NCI-H226 (cell line): ENCODE measurements around the gene AKAP13.

Experiments
- DNase-seq: peaks from one replicate; pipeline ENCODE4 v3.0.0-alpha.2; 2015

Gene AKAP13

GRCh38 chr15:85445361-85445760, 65.0 kb downstream of the AKAP13 start:
- no peak for DNase-seq

DNA sequence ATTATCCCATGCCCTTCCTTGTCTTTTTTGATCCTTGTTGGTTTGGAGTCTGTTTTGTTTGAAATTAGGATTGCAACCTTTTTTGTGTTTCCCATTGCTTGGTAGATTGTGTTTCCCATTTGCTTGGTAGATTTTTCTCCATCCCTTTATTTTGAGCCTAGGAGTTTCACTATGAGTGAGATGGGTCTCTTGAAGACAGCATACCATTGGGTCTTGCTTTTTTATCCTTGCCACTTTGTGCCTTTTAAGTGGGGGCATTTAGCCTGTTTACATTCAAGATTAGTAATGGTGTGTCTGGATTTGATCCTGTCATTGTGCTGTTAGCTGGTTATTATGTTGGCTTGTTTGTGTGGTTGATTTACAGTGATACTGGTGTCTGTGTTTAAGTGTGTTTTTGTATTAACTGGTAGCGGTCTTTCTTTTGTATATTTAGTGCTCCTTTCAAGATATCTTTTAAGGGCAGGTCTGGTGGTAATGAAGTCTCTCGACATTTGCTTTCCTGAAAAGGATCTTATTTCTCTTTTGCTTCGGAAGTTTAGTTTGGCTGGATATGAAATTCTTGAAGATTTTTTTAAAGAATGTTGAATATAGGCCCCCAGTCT, 70.8 kb downstream of the AKAP13 start:
- no peak for DNase-seq

GRCh38 chr15:85452436-85452835, 72.0 kb downstream of the AKAP13 start:
- DNase-seq: no peak

DNA sequence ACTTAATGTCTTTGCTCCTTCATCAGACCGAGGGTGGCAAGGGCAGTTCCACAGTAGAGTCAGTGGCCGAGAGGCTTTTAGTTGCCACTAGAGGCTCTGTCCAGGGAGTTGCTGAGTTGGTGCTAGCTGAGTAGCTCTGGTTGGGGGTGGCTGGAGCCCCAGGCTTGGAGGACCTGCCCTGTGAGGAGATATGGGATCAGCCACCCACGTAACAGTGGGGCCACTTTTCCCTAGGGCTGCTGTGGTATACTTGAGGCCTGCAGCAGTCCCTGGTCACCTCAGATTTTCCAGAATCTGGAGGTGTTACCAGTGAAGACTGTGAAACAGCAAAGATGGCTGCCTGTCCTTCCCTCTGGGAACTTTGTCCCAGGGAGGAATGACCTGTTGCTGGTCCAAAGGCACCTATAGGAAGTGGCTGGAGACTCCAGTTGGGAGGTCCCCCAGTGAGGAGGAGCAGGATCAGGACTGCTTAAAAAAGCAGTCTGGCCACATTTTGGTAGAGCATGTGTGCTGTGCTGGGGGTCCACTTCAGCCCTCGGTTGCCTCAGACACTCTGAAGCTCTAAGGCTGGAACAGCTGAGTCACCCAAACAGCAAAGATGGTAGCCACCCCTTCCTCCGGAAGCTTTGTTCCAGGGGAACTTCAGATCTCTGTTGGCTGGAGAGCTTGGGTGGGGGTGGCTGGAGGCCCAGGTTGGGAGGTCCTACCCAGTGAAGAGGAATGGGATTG, 72.9 kb downstream of the AKAP13 start:
- DNase-seq: no peak

- DNase-seq: no peak
Measured at GRCh38 chr15:85454403-85454802, 74.0 kb downstream of the AKAP13 start.

DNA sequence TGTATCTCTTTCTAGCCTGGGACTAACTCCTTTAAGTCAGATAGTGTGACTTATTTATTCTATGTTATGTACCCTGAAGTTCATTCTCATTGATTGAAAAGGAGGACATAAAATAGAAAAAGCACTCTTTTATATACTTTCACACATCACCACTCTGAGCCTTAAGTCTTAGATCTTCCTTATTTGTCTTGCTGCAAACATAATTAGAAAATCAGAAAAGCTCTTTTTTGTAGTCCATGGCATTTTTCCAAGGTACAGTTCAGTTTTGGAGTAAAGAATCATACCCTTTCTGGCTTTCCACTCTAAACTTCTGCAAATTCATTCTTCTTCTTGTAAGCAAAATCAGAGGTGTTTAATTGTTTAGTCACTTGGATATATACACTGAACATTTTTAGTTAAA, 75.5 kb downstream of the AKAP13 start:
- DNase-seq: no peak

- no peak for DNase-seq
Measured at GRCh38 chr15:85456798-85457197, 76.4 kb downstream of the AKAP13 start.

DNA sequence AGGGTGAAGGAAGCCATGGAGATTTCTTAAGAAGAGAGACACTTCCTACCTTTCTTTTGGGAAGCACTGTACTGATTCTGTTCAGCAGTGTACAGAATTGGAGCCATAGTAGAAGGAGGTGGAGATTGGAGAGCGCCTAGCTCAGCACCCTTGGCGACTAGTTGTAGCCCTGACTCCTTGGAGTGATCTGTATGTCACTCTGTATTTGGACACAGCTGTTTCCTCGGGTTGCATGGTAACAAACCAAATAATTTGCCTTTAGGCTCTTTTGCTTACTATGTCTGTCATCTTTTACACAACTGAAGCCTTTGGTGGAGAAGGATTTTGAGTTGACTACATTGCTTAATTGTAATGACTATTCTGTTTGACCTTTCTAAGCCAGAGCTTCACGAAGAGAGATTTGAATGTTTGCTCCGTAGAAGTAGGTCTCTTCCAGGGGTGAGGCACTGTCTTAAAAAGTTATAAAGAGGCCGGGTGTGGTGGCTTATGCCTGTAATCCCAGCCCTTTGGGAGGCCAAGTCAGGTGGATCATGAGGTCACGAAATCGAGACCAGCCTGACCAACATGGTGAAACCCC, 77.1 kb downstream of the AKAP13 start:
- no peak for DNase-seq

- no peak for DNase-seq
Measured at GRCh38 chr15:85458764-85459163, 78.4 kb downstream of the AKAP13 start.

GRCh38 chr15:85462029-85462428, 81.6 kb downstream of the AKAP13 start:
- DNase-seq: no peak

DNA sequence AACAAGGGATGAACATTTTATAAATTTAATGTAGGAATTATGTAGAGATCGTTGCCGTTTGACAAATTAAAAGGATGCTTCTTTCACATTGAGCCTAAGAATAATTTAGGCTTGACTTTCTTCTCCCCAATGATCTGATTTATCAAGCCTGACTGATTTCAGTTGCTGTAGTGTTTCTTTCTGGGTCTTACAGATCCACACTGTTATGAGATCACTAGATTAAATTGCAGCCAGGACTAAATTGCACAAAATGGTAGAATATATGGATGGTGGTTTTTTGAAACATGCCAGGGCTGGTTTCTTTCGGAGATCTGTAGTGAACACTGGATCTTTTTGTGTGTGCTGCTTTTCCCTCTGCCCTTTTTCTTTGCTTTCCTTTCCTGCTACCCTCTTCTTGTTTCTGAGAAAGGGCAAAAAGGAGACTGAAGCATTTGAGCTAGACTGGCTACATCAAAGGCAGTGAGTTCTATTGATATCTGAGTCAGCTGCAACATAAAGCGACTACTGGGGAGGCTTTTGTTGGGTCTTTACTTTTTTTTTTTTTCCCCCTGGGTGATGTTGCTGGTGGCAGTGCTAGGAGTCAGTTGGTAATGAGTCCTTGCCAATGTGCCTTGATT, 83.0 kb downstream of the AKAP13 start:
- DNase-seq: no peak

DNA sequence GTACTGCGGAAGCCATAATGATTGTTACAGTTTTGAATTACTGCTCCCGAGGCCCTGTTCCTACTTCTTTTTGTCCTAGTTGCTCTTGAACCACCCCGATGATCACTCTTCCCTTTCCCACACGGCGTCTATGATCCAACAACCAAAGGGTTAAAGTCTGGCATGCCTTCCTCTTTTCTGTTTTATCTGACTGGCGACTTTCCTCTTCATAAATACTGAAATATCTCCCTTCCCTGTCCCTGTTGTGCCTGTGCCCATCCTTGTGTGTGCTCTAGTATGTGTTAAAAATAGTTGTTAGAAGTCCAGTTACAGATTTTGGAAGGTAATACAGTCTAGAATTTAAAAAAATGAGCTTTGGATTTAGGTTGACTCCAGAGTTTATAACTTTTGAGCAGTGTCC, 83.6 kb downstream of the AKAP13 start:
- no peak for DNase-seq

- DNase-seq: no peak
Measured at GRCh38 chr15:85464471-85464870, 84.1 kb downstream of the AKAP13 start.

DNA sequence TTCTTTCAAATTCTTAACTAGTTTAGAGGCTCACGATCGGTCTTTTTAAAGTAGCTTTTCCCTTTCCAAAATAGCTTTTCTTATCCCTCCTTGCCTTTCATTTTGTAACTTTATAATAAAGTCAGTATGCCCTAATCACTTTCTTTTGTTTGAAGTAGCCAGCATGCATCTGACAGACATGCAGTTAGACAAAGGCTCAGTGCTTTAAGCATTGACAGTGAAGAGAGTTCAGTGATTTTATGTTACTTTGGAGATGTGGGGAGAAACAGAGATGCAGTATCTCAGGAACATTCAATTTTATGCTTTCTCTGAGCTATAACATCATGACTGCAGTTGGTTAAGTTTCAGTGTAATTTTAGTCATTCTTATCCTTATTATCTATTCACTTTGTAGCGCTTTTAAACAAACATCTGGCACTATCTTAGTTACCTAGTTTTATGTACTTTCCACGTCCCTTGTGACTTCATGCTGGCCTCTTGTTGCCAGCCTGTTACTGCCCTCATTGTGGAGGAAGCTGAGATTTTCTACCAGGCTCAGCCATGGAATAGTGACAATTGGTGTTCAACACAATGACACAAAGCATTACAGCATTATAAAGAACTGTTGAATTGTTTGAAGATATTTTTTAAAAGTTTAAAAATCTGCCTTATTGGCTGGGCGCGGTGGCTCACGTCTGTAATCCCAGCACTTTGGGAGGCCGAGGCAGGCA, 90.3 kb downstream of the AKAP13 start:
- DNase-seq: no peak

DNA sequence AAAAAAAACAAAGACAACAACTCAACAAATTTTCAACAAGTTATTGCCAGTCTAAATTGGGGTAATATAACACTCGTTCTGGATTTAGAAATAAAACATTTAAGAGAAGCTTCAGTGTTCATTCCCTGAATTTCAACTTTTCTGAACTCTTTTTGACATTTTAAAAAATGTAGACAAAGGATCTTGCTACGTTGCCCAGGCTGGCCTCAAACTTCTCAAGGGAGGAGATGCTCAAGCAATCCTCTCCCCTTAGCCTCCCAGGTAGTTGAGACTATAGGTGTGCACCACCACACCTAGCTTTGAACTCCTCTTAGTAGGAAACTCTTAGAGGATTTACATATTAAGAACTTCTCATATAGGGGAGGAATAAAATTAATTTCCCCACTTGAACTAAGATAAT, 91.9 kb downstream of the AKAP13 start:
- no peak for DNase-seq

GRCh38 chr15:85473455-85473854, 93.1 kb downstream of the AKAP13 start:
- peak; percentile 56 for DNase-seq

DNA sequence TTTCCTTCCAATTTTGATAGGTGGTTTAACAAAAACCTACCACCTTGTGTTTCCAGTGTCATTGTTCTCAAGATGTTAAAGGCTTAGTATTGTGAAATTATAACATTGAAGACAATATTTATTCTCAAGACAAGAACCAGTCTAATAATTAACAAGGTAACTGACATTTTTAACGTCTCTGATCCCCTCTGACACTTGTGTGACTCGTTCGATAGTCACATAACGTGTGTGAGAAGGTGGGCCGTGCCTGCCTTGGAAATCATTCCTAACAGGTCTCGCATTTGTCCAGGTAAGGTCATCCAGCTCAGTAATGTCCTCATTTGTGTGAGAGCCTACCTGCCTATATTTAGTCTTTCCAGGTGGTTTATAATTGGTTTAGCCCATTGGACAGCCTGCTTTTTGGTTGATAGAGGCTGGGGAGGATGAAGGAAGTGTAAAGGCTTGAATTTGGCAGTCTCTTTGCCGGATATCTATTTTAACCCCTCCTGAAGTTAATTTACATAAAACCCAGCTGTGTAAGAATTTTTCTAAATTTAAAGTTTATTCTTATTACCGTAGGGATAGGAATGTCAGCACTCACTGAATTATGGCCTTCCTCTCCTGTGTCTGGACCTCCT, 94.4 kb downstream of the AKAP13 start:
- DNase-seq: no peak

DNA sequence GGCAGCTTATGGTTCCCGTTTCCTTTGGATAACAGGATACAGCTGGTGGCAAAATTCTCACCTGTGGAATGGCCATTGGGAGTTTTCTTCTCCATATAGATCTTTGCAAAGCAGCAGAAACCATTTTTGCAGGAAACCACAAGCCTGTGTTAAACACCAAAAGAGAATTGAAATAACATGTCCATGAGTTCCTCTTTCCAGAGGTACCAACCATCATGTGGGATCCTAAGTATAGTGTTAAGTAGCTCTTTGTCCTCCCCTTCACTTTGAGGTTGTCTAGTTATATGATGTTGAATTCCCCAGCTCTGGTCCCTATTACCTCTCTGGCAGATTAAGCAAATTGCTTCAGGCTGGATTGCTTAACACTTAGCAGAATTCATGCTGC, 94.9 kb downstream of the AKAP13 start:
- DNase-seq: no peak

- DNase-seq: no peak
Measured at GRCh38 chr15:85475711-85476110, 95.3 kb downstream of the AKAP13 start.

DNA sequence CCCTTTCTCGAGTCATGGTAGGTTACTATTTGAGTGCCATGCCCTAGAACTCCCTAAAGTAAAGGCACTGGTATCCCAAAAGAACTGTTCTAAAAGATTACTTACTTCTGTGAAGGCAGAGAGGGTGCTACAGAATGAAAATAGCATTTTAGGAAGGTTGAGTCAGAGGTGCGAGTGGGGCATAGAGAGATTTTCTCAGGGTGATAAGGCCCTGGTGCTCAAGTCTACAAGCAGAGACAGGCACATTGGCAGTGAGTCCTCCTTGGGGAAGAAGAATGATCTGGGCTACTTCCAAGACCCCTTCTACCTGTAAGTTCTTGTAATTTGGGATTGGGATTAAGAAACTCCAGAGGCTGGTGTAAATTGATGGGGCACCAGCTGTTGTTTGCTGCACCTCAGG, 96.7 kb downstream of the AKAP13 start:
- no peak for DNase-seq

DNA sequence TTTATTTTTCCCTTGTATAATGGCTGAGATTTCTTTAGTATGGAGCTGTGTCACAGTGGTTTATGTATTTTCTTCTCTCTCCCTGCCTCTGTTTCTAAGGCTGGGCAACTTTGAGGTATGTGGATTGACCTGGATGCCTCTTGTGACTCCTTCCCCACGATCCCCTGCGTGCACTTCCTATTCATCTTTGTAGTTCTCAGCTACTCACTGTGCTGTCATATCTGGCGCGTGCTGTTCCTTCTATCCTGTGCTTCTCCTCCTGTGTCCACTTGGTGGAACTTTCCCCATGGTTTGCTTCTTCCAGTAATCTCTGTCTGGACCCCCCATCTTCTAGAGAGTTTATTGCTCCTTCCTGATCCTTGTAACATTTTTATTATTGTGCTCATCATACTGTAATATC, 97.3 kb downstream of the AKAP13 start:
- DNase-seq: peak; percentile 39

DNA sequence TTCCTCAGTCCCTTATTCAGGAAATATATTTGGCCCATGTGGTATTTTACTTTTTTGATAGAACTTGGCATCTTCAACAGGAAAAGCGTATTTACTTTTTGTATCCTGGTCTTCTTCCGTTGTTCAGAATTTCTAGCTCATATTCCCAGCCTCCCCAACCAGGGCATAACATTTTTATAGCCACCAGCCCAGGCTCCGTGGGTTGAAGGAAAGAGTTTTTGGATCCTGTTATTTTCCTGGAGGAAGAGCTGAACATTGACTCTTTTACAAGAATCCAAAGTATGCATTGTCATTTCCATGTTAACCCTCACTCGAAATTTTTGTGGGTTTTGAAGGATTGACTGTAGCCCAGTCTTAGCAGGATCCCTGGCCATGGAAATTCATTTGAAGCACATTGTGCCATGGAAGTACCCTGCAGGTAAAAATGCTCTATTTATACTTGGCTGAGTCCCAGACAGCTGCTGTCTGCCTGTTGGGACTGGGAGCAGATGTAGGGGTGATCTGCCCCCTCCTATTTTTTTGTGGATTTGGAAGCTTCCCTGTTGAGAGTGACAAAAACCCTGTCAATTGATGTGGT, 98.8 kb downstream of the AKAP13 start:
- DNase-seq: peak; percentile 79

DNA sequence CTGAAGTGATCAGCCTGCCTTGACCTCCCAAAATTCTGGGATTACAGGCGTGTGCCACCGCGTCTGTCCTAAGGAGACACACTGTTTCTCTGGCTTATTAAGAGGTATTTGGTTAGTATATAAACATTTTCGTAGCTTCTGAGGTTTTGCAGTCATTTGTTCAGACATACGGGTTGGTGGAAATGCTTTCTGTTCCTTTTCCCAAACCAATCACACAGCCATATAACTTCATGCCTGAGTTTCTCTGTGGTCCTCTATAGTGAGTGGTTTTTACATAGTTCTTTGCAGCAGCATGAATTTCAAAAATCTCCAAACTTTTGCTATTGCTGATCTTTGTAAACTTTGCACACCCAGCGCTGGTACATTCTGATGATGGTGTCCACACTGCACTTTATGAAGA, 100.5 kb downstream of the AKAP13 start:
- no peak for DNase-seq
